Measurements from ENCODE around the gene CDK16.

The CDK16 gene

GRCh38 chrX:47180346-47180745 lies 38.1 kb upstream of the CDK16 start:
- H3K4me3 ChIP-seq (replicated peaks; ENCODE audit: low read depth, low read length) = no peak overlapping the region
- no peak for TF ChIP-seq CTCF (IDR thresholded peaks at IDR 0.05; ENCODE audit: insufficient read depth, low read length, poor library complexity, severe bottlenecking)
- H3K36me3 ChIP-seq (ENCODE audit: control insufficient read depth, insufficient read depth, low read length) = peaks cover 12% of the 10 kb centered on the region
- no peaks in the 10 kb centered on the region; the same call in 1 of the 2 replicates for H3K27me3 ChIP-seq (replicated peaks; ENCODE audit: control insufficient read depth, insufficient read depth, low read length)
- DNase-seq (ENCODE audit: extremely low read depth, insufficient read length) = no peak

- Histone ChIP-seq H3K4me3 (replicated peaks; ENCODE audit: low read depth, low read length) (no peak overlapping the region), H3K36me3 (ENCODE audit: control insufficient read depth, insufficient read depth, low read length) (peaks cover 15% of the 10 kb centered on the region), H3K27me3 (replicated peaks; ENCODE audit: control insufficient read depth, insufficient read depth, low read length) (no peaks in the 10 kb centered on the region; the same call in 1 of the 2 replicates)
- DNase-seq (ENCODE audit: extremely low read depth, insufficient read length) = no peak
- TF ChIP-seq CTCF (IDR thresholded peaks at IDR 0.05; ENCODE audit: insufficient read depth, low read length, poor library complexity, severe bottlenecking) = no peak
Measured at GRCh38 chrX:47181301-47181700, 37.2 kb upstream of the CDK16 start.

GRCh38 chrX:47182106-47182700 lies 36.3 kb upstream of the CDK16 start:
- H3K4me3 ChIP-seq (replicated peaks; ENCODE audit: low read depth, low read length) = no peak overlapping the region
- DNase-seq (ENCODE audit: extremely low read depth, insufficient read length) = no peak
- H3K27me3 ChIP-seq (replicated peaks; ENCODE audit: control insufficient read depth, insufficient read depth, low read length) = no peaks in the 10 kb centered on the region; the same call in 1 of the 2 replicates
- no peak for TF ChIP-seq CTCF (IDR thresholded peaks at IDR 0.05; ENCODE audit: insufficient read depth, low read length, poor library complexity, severe bottlenecking)
- H3K36me3 ChIP-seq (ENCODE audit: control insufficient read depth, insufficient read depth, low read length) = peaks cover 14% of the 10 kb centered on the region

GRCh38 chrX:47184486-47184885 lies 34.0 kb upstream of the CDK16 start:
- TF ChIP-seq CTCF (IDR thresholded peaks at IDR 0.05; ENCODE audit: insufficient read depth, low read length, poor library complexity, severe bottlenecking) = no peak
- Histone ChIP-seq H3K36me3 (ENCODE audit: control insufficient read depth, insufficient read depth, low read length) (peaks cover 14% of the 10 kb centered on the region), H3K27me3 (replicated peaks; ENCODE audit: control insufficient read depth, insufficient read depth, low read length) (no peaks in the 10 kb centered on the region; the same call in 1 of the 2 replicates), H3K4me3 (replicated peaks; ENCODE audit: low read depth, low read length) (no peak overlapping the region)
- no peak for DNase-seq (ENCODE audit: extremely low read depth, insufficient read length)

DNA sequence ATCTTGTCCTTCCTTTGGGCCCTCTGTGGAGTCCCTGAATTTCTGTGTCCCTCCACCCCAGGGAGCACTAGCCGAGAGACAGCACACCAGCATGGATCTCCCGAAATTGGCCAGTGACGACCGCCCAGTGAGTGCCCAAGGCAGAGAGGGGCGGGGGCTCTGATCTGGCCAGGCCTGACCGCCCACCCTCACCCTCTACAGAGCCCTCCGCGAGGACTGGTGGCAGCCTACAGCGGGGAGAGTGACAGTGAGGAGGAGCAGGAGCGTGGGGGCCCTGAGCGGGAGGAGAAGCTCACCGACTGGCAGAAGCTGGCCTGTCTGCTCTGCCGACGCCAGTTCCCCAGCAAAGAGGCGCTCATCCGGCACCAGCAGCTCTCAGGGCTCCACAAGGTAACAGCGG lies 33.2 kb upstream of the CDK16 start:
- H3K27me3 ChIP-seq (replicated peaks; ENCODE audit: control insufficient read depth, insufficient read depth, low read length) = no peaks in the 10 kb centered on the region; the same call in 1 of the 2 replicates
- H3K36me3 ChIP-seq (ENCODE audit: control insufficient read depth, insufficient read depth, low read length) = peaks cover 14% of the 10 kb centered on the region
- H3K4me3 ChIP-seq (replicated peaks; ENCODE audit: low read depth, low read length) = no peak overlapping the region
- no peak for DNase-seq (ENCODE audit: extremely low read depth, insufficient read length)
- no peak for TF ChIP-seq CTCF (IDR thresholded peaks at IDR 0.05; ENCODE audit: insufficient read depth, low read length, poor library complexity, severe bottlenecking)

All from GM06990 (cell line).